CD4-positive, alpha-beta memory T cell (primary cell): ENCODE data around the gene SEC31A. TPM values are rescaled to one million over a fixed set of nuclear protein-coding genes. Genes with fewer than 3 reads are reported as not detected.
A peak's percentile ranks its signal among the peaks of the same experiment; 100 is the strongest.
"Not testable (repeated sequence)": the region's sequence is repeated elsewhere in the genome, so short reads cannot be mapped to it uniquely, and the experiment has no call there.

Experiments used
- CTCF ChIA-PET: fragments of 350-600 bp; sonication (Branson Sonifier 250); formaldehyde crosslinking; loops from one replicate; lab custom pipeline; 2021; ENCODE audit warnings: inconsistent platforms; ENCODE audit not compliant: partially characterized antibody; lab: Charles Lee
- POLR2A ChIA-PET: fragments of 350-600 bp; sonication (Branson Sonifier 250); formaldehyde crosslinking; loops from one replicate; lab custom pipeline; 2021; ENCODE audit not compliant: partially characterized antibody; lab: Charles Lee
- DNase-seq, 5 donors: peaks; one replicate each; pipeline versions ENCODE4 v3.0.0 to v3.0.0-alpha.2; 2020 to 2022; ENCODE audit warnings: mixed read lengths in 1 of 5
- H3K27ac ChIP-seq: one replicate; pipeline ENCODE4 v1.7.0; 2013; ENCODE audit warnings: low read depth, low read length
- H3K27me3 ChIP-seq: 2 replicates; pipeline ENCODE4 v1.7.0; 2013; ENCODE audit warnings: mild to moderate bottlenecking, low read length, moderate library complexity; ENCODE audit not compliant: insufficient read depth
- H3K36me3 ChIP-seq: 2 replicates; pipeline ENCODE4 v1.7.0; 2013; ENCODE audit warnings: mild to moderate bottlenecking, low read length, moderate library complexity; ENCODE audit not compliant: insufficient read depth
- H3K4me1 ChIP-seq: 2 replicates; pipeline ENCODE4 v1.7.0; 2013; ENCODE audit warnings: mild to moderate bottlenecking, low read length, moderate library complexity; ENCODE audit not compliant: insufficient read depth
- H3K4me3 ChIP-seq, 2 donors: one replicate each; pipeline ENCODE4 v1.7.0; 2013; ENCODE audit warnings: low read length in 2 of 2, mild to moderate bottlenecking in 1 of 2
- H3K9me3 ChIP-seq, 2 donors: one replicate each; pipeline ENCODE4 v1.7.0; 2013; ENCODE audit warnings: low read length in 2 of 2, control low read depth in 1 of 2; ENCODE audit not compliant: control insufficient read depth in 1 of 2
- H3K27ac Mint-ChIP-seq, 7 donors: one replicate each; pipeline ENCODE4 v1.8.0; 2020 to 2021; ENCODE audit warnings: mixed read lengths in 7 of 7, mild to moderate bottlenecking in 6 of 7, inconsistent platforms in 3 of 7, moderate library complexity in 3 of 7
- H3K27me3 Mint-ChIP-seq, 2 donors: one replicate each; pipeline ENCODE4 v1.8.0; 2020 to 2021; ENCODE audit warnings: mixed read lengths in 2 of 2
- H3K36me3 Mint-ChIP-seq, 2 donors: one replicate each; pipeline ENCODE4 v1.8.0; 2020 to 2021; ENCODE audit warnings: mixed read lengths in 2 of 2, inconsistent platforms in 1 of 2, mild to moderate bottlenecking in 1 of 2
- H3K4me1 Mint-ChIP-seq, 4 donors: one replicate each; pipeline ENCODE4 v1.8.0; 2020 to 2021; ENCODE audit warnings: mixed read lengths in 4 of 4, mild to moderate bottlenecking in 1 of 4
- H3K4me3 Mint-ChIP-seq, 8 donors: one replicate each; pipeline ENCODE4 v1.8.0; 2020 to 2021; ENCODE audit warnings: mixed read lengths in 8 of 8, mild to moderate bottlenecking in 7 of 8, moderate library complexity in 6 of 8, inconsistent platforms in 3 of 8
- H3K9me3 Mint-ChIP-seq, 8 donors: one replicate each; pipeline ENCODE4 v1.8.0; 2020 to 2021; ENCODE audit warnings: mixed read lengths in 8 of 8, mild to moderate bottlenecking in 5 of 8, inconsistent platforms in 3 of 8, moderate library complexity in 1 of 8
- intact Hi-C: fragments of 100-400 bp; cut with micrococcal nuclease; formaldehyde crosslinking; loops from one replicate; pipeline ENCODE4 v1.15.1; 2023
- polyA plus RNA-seq, 2 donors: library from polyadenylated mRNA; unstranded; fragments of 300-500 nt; fragmentation: Illumina TruSeq; gene quantifications; one replicate each; pipeline ENCODE4 v1.2.3, GENCODE V29; 2021
- total RNA-seq, 2 experiments: library from RNA; stranded (reverse); gene quantifications; one replicate each; pipeline ENCODE4 v1.2.3, GENCODE V29; 2021

Gene SEC31A
- total and polyA plus RNA-seq, 4 experiments from 2014 or later, result 138 to 175 (median 162) TPM

DNA sequence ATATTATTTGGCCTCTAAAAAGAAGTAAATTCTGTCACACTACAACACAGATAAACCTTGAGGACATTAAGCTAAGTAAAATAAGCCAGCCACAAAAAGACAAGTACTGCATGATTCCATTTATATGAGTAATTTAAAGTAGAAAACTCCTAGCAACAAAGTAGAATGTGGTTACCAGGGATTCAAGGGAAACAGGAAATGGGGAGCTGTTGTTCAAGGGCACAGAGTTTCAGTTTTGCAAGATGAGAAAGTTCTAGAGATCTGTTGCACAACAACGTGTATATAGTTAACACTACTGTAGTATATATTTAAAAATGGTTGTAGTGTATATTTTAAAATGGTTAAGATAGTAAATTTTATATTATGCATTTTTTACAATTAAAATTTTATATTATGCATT, 25.4 kb downstream of the SEC31A start:
- Mint-ChIP-seq H3K9me3 (no peaks in the 10 kb centered on the region), H3K4me3 (peak overlapping the region in 7 of 8 donors; percentile 31 to 82 (median 74)), H3K4me1 (peaks cover 17 to 31% (median 26%) of the 10 kb centered on the region in 4 donors), H3K27me3 (no peaks in the 10 kb centered on the region), H3K27ac (peak overlapping the region; percentile 20 to 93 (median 85)), H3K36me3 (peaks cover 60 to 63% of the 10 kb centered on the region in 2 donors)
- CTCF ChIA-PET, result interaction anchor here (1.0 to 1.2 kb wide), 3 partner anchors 13 to 671 kb away, joined by 3 to 5 read pairs (median 3); no protein-coding TSS in a partner anchor
- peaks cover 51% of the 10 kb centered on the region for H3K36me3 ChIP-seq
- POLR2A ChIA-PET, result interaction anchor here (0.7 to 2.1 kb wide), 5 partner anchors 11 to 148 kb away, joined by 3 to 8 read pairs (median 3); partner anchors contain the start of gene THAP9
- no peaks in the 10 kb centered on the region for H3K27me3 ChIP-seq
- H3K9me3 ChIP-seq, result no peaks in the 10 kb centered on the region
- DNase-seq, result peak; percentile 24 to 59 (median 39)
- H3K27ac ChIP-seq, result no peak overlapping the region
- peaks cover 30% of the 10 kb centered on the region for H3K4me1 ChIP-seq
- no peak overlapping the region for H3K4me3 ChIP-seq
- intact Hi-C loops, result no loop called here

- Mint-ChIP-seq H3K27ac (peak overlapping the region; percentile 14 to 88 (median 75)), H3K27me3 (no peaks in the 10 kb centered on the region), H3K4me1 (peaks cover 17 to 31% (median 26%) of the 10 kb centered on the region in 4 donors), H3K9me3 (no peaks in the 10 kb centered on the region), H3K36me3 (peaks cover 54% of the 10 kb centered on the region in 2 donors), H3K4me3 (peak overlapping the region in 4 of 8 donors; percentile 9 to 70 (median 48))
- H3K27me3 ChIP-seq, result no peaks in the 10 kb centered on the region
- H3K4me3 ChIP-seq, result no peak overlapping the region
- peaks cover 41% of the 10 kb centered on the region for H3K36me3 ChIP-seq
- H3K27ac ChIP-seq, result no peak overlapping the region
- H3K4me1 ChIP-seq, result peaks cover 30% of the 10 kb centered on the region
- intact Hi-C loops, result no loop called here
- CTCF ChIA-PET, result interaction anchor here (1.1 kb wide), 1 partner anchor 14 kb away, joined by 3 read pairs; no protein-coding TSS in a partner anchor
- DNase-seq, result no peak
- no peaks in the 10 kb centered on the region for H3K9me3 ChIP-seq
- POLR2A ChIA-PET, result interaction anchor here (1.1 to 1.4 kb wide), 2 partner anchors 9 to 23 kb away, joined by 3 read pairs; no protein-coding TSS in a partner anchor
Measured at GRCh38 chr4:82864336-82864979, 26.5 kb downstream of the SEC31A start.

GRCh38 chr4:82861529-82861928, 29.4 kb downstream of the SEC31A start:
- Mint-ChIP-seq H3K27me3 (no peaks in the 10 kb centered on the region), H3K4me1 (peaks cover 13 to 24% (median 17%) of the 10 kb centered on the region in 4 donors), H3K4me3 (no peak overlapping the region), H3K36me3 (peaks cover 47 to 48% of the 10 kb centered on the region in 2 donors), H3K27ac (peak overlapping the region in 3 of 7 donors; percentile 5 to 39 (median 14)), H3K9me3 (no peaks in the 10 kb centered on the region)
- ChIA-PET CTCF (interaction anchor here (1.1 kb wide), 1 partner anchor 9 kb away, joined by 4 read pairs; no protein-coding TSS in a partner anchor), POLR2A (interaction anchor here (0.7 kb wide), 1 partner anchor 1300 kb away, joined by 5 read pairs; no protein-coding TSS in a partner anchor)
- Histone ChIP-seq H3K36me3 (peaks cover 24% of the 10 kb centered on the region), H3K27ac (no peak overlapping the region), H3K4me1 (peaks cover 23% of the 10 kb centered on the region), H3K27me3 (no peaks in the 10 kb centered on the region), H3K4me3 (no peak overlapping the region), H3K9me3 (no peaks in the 10 kb centered on the region)
- intact Hi-C loops, result no loop called here
- no peak for DNase-seq

DNA sequence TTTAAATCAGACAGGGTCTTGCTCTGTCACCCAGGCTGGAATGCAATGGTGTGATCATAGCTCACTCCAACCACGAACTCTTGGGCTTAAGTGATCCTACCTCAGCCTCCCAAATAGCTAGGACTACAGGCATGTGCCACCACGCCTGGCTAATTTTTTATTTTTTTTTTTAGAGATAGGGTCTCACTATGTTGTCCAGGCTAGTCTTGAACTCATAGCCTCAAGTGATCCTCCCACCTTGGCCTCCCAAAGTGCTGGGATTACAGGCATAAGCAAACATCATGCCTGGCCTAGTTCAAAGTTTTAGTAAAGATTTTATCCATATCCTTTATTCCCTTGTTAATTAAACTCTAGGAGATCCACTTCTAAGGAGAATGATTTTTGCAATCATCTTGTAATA, 30.5 kb downstream of the SEC31A start:
- peaks cover 9 to 14% (median 10%) of the 10 kb centered on the region in 4 donors for H3K4me1 Mint-ChIP-seq
- H3K9me3 Mint-ChIP-seq, intact Hi-C loops, H3K4me3 ChIP-seq, DNase-seq, H3K27me3 ChIP-seq, H3K4me3 Mint-ChIP-seq, CTCF ChIA-PET, H3K27me3 Mint-ChIP-seq, H3K27ac ChIP-seq, H3K9me3 ChIP-seq: not testable (repeated sequence)
- POLR2A ChIA-PET, result interaction anchor here (1.2 kb wide), 1 partner anchor 431 kb away, joined by 3 read pairs; no protein-coding TSS in a partner anchor
- H3K4me1 ChIP-seq, result peaks cover 14% of the 10 kb centered on the region
- peak overlapping the region in 1 of 7 donors; percentile 7 for H3K27ac Mint-ChIP-seq
- peaks cover 43 to 49% of the 10 kb centered on the region in 2 donors for H3K36me3 Mint-ChIP-seq
- peaks cover 23% of the 10 kb centered on the region for H3K36me3 ChIP-seq

- H3K36me3 Mint-ChIP-seq, result peaks cover 59 to 69% of the 10 kb centered on the region in 2 donors
- H3K4me3 Mint-ChIP-seq, result no peak overlapping the region
- no peak for DNase-seq
- Histone ChIP-seq H3K27me3 (no peaks in the 10 kb centered on the region), H3K9me3 (no peaks in the 10 kb centered on the region), H3K4me3 (no peak overlapping the region), H3K36me3 (peaks cover 52% of the 10 kb centered on the region), H3K27ac (no peak overlapping the region), H3K4me1 (no peaks in the 10 kb centered on the region)
- ChIA-PET POLR2A (interaction anchor here (1.6 kb wide), 1 partner anchor 47 kb away, joined by 5 read pairs; the partner anchor contains the start of gene THAP9), CTCF (interaction anchor here (0.9 to 3.2 kb wide), 17 partner anchors 9 to 428 kb away, joined by 3 to 29 read pairs (median 4); partner anchors contain the start of genes COPS4 and THAP9)
- intact Hi-C loops, result loop anchor here (1.0 to 2.0 kb wide), 2 partner anchors 45 to 430 kb away; no protein-coding TSS in a partner anchor
- peaks cover 0 to 1% (median 0%) of the 10 kb centered on the region in 4 donors for H3K4me1 Mint-ChIP-seq
- peak overlapping the region in 2 of 7 donors; percentile 63 to 72 for H3K27ac Mint-ChIP-seq
- H3K9me3 Mint-ChIP-seq, result no peaks in the 10 kb centered on the region
- no peaks in the 10 kb centered on the region for H3K27me3 Mint-ChIP-seq
Measured at GRCh38 chr4:82852751-82853285, 38.1 kb downstream of the SEC31A start.

GRCh38 chr4:82851885-82852750, 38.8 kb downstream of the SEC31A start:
- peaks cover 61 to 70% of the 10 kb centered on the region in 2 donors for H3K36me3 Mint-ChIP-seq

More at GRCh38 chr4:82851885-82852750, 38.8 kb downstream of the SEC31A start:
- peak in 4 of 5 donors; percentile 21 to 40 (median 30) for DNase-seq
- no peak overlapping the region for H3K4me3 ChIP-seq
- ChIA-PET CTCF (interaction anchor here (0.8 to 3.2 kb wide), 16 partner anchors 10 to 223 kb away, joined by 3 to 29 read pairs (median 4); partner anchors contain the start of genes COPS4 and THAP9), POLR2A (interaction anchor here (1.1 to 1.6 kb wide), 2 partner anchors 10 to 48 kb away, joined by 4 to 5 read pairs; partner anchors contain the start of gene THAP9)
- Mint-ChIP-seq H3K4me3 (no peak overlapping the region), H3K27ac (peak overlapping the region in 4 of 7 donors; percentile 60 to 75 (median 62)), H3K4me1 (peaks cover 0 to 3% (median 0%) of the 10 kb centered on the region in 4 donors), H3K9me3 (no peaks in the 10 kb centered on the region), H3K27me3 (no peaks in the 10 kb centered on the region)
- no peaks in the 10 kb centered on the region for H3K9me3 ChIP-seq
- no peaks in the 10 kb centered on the region for H3K4me1 ChIP-seq
- intact Hi-C loops, result loop anchor here (1.0 to 2.0 kb wide), 2 partner anchors 46 to 431 kb away; no protein-coding TSS in a partner anchor
- H3K27ac ChIP-seq, result no peak overlapping the region
- peaks cover 52% of the 10 kb centered on the region for H3K36me3 ChIP-seq
- H3K27me3 ChIP-seq, result no peaks in the 10 kb centered on the region
